ENCODE measurements around the gene ARHGEF19. TPM values are rescaled to one million over a fixed set of nuclear protein-coding genes. Genes with fewer than 3 reads are reported as not detected.
"Not testable (repeated sequence)": the region's sequence is repeated elsewhere in the genome, so short reads cannot be mapped to it uniquely, and the experiment has no call there.

ARHGEF19 gene
- total RNA-seq, 1 experiment from 2014 or later, result 1.6 TPM

DNA sequence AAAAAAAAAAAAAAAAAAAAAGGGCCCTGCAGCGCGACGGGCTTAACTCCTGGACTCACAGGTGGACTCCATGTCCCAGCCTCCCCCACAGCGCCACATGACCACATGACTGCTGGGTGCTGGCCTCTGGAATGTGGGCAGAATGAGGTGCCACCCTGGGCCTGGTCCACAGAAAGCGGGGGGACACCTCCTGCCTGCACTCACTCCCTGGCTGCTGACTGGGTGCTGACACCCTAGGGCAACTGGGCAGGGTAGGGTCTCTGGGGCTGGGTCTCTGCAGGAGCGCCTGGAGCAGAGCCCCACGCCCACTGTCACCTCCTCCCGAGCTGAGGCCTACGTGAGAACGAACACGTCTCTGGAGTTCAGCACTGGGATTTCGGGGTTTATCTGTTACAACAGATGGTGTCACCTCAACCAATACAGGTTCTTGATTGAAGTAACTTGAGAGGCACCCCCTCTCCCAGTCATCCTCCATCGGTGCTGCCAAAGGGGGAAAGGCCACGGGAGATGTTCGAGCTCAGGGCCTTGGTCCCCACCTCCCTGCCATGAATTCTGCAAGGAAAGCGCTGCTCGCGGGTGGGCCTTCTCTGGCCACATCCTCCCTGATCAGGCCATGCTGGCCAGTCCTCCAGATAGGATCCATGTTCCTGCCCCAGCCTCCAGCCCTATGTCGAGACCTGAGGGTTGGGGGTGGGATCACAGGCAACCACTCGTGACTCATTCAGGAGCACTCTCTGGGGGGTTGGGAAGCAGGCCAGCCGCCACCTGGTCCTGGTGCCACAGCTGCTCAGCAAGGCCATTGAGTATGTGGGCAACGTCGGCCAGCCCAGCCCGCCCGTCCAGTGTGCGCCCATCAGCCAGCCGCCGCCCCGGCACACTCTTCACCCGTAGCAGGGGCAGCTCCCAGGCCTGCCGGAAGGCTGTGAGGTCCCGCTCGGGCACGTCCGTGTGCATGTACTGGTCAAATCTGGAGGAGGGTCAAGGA is 19.2 kb upstream of the ARHGEF19 start:
- in situ Hi-C loops (cut with HindIII; ENCODE audit: low pct_unique_long_range_greater_than_20kb, low sequenced_read_pairs), result no loop called here
- no peak for DNase-seq (ENCODE audit: low read depth, low spot score)

DNA sequence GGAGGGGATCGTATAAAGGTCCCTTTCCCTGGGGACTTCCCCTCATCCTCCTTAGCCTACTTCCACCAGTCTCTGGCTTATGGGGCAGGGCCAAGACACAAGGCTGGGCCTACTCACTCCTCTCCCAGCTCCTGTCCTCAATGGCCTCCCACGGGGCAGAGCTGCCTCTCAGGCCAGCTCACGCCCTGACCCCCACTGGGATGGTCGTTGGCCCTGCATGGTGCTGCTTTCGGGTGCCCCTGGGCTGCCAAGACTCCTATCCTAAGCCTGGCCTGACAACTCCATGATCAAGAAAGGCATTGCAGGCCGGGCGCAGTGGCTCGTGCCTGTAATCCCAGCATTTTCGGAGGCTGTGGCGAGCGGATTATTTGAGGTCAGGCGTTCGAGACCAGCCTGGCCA is 18.3 kb upstream of the ARHGEF19 start:
- DNase-seq (ENCODE audit: low read depth, low spot score), result no peak
- in situ Hi-C loops (cut with HindIII; ENCODE audit: low pct_unique_long_range_greater_than_20kb, low sequenced_read_pairs), result no loop called here

DNA sequence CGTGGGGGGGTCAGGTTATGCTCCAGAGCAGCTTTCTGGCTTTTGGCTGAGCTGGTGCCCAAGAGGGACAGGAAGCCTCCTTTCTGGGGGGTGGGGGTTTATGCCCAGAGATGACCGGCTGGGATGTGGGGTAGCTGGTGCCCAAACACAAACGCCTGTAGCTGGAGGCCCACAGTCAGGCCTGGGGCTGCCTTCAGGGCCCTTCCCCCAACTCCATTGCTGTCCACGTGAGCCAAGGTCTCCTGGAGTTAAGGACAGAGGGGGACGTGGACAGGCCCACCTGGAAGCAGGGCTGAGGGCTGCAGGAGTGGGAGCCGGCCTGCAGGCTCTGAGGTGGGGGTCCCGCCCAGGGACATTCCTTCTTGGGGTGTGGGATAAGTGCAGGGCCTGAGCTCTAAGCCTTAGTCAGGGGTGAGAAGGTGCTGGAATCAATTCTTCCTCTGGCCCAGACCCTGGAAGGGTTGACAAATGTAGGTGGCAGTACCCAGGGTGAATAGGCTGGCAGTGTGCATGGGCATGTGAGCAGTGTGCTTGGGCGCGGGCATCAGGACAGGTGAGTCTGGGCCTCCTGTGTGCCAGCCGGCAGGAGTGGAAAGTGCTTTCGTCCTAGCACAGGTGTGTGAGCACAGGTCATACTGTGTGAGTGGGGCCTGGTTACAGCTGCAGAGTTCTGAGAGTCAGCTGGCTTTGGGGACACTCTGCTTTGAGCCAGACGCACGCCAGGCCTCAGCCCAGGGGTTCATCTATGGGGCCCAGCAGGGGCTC is 17.7 kb upstream of the ARHGEF19 start:
- in situ Hi-C loops (cut with HindIII; ENCODE audit: low pct_unique_long_range_greater_than_20kb, low sequenced_read_pairs), result no loop called here
- no peak for DNase-seq (ENCODE audit: low read depth, low spot score)

DNA sequence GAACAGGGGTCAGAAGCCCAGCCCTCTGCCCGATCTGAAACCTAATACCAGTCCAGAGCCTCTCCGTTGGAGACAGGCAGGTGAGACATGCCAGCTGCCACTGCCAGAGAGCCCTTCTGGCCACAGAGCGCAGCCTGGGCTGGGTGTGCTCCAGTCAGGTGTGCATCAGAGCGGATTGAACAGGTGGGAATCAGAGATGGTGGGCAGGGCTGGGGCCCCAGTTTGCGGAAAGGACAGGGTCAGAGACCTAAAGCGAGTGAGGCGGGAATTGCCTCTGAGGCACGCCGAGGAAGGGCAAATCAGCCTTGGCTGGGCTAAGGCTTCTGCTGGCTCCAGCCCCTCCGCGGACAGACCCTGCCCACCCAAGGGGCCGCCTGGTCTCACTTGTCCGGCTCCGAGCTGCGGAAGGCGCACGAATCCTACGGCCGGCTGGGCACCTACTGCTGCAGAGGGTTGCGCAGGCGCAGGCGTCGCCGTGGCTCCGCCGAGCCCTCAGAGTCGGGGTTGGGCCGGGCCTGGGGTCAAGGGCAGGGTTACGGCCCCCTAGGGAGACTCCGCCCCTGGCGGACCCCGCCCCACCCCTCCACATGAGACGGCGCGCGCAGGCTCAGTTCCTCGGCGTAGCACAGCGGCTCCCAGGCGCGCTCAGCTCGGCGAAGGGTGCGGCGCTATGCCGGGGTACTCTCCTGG is 14.2 kb upstream of the ARHGEF19 start:
- no peak for DNase-seq (ENCODE audit: low read depth, low spot score)
- in situ Hi-C loops (cut with HindIII; ENCODE audit: low pct_unique_long_range_greater_than_20kb, low sequenced_read_pairs), result no loop called here

DNA sequence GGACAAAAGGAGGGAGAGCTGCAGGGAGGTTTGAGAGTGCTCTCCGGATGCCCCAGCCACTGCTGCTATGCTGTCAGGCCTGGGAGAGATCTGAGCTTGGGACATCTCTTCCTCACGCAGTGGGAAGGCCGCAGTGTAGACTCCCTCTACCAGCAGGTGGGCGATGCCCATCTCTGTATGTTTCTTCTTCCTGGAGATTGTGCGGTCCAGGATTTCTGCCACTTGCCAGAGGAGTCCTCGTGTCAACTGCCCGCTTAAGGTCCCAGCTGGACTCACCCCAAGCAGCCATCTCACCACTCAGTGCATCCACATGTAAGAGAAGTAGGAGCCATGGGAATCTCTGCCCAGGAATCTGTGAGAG is 13.7 kb upstream of the ARHGEF19 start:
- in situ Hi-C loops (cut with HindIII; ENCODE audit: low pct_unique_long_range_greater_than_20kb, low sequenced_read_pairs), result no loop called here
- no peak for DNase-seq (ENCODE audit: low read depth, low spot score)

DNA sequence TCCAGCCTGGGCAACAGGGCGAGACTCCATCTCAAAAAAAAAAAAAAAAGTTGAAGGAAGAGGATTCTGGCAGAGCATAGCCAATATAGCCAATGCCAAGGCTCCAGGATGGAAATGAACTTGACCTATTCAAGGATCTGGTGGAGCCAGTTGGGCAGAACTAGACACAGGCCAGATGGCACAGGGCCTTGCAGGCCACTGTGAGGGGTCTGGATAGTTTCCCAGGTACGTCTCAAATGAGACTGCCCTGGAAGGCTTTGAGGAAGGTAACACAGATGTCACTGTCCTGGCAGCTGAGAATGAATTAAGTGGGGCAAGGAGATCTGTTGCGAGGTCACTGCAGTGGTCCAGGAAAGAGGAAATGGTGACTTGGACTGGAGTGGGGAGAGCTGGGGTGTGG is 12.0 kb upstream of the ARHGEF19 start:
- in situ Hi-C loops (cut with HindIII; ENCODE audit: low pct_unique_long_range_greater_than_20kb, low sequenced_read_pairs), result no loop called here

DNA sequence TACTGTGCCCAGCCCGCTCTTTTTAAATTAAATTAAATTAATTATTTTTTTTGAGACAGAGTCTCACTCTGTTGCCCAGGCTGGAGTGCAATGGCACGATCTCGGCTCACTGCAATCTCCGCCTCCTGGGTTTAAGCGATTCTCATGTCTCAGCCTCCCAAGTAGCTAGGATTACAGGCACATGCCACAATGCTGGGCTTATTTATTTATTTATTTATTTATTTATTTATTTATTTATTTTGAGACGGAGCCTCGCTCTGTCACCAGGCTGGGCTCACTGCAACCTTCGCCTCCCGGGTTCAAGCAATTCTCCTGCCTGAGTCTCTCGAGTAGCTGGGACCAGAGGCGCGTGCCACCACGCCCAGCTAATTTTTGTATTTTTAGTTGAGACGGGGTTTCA is 10.3 kb upstream of the ARHGEF19 start:
- in situ Hi-C loops (cut with HindIII; ENCODE audit: low pct_unique_long_range_greater_than_20kb, low sequenced_read_pairs); DNase-seq (ENCODE audit: low read depth, low spot score): not testable (repeated sequence)

More for the DNA sequence above, 12.0 kb upstream of the ARHGEF19 start:
- no peak for DNase-seq (ENCODE audit: low read depth, low spot score)

DNA sequence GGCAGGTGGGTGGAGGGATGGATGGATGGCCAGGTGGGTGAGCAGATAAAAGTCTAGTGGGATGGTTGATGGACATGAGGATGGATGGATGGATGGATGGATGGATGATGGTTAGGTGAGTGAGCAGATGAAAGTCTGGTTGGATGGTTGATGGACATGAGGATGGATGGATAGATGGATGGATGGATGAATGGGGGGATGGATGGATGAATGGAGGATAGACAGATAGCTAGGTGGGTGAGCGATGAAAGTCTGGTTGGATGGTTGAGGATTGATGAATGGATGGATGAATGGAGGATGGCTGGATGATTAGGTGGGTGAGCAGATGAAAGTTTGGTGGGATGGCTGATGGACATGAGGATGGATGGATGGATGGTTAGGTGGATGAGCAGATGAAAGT is 9.0 kb upstream of the ARHGEF19 start:
- no peak for DNase-seq (ENCODE audit: low read depth, low spot score)
- in situ Hi-C loops (cut with HindIII; ENCODE audit: low pct_unique_long_range_greater_than_20kb, low sequenced_read_pairs), result no loop called here

DNA sequence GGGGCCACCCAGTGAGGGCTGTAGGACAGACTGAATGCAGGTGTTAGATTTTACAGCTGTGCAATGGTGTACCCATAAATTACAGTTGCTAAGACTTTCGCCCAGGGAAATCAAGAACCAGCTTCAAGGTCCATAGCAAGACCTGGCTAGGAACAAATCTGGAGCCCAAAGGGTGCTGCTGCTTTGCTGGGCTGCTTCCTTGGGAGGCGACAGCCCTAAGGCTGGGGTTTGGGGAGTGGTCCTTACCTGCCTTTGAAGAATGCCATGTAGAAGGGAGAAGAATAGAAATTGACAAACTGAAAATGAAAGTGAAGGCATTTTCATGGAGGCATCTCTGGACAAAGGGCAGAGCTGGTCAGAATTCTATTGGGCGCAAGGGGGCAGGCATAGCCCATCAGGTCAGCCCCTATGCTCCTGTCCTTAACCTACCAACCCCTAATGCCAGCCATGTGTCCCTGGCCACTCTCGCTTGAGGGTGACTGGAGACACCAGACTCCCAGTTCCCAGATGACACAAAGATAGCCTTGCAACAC is 7.6 kb upstream of the ARHGEF19 start:
- in situ Hi-C loops (cut with HindIII; ENCODE audit: low pct_unique_long_range_greater_than_20kb, low sequenced_read_pairs), result no loop called here
- peak; percentile 23 for DNase-seq (ENCODE audit: low read depth, low spot score)

DNA sequence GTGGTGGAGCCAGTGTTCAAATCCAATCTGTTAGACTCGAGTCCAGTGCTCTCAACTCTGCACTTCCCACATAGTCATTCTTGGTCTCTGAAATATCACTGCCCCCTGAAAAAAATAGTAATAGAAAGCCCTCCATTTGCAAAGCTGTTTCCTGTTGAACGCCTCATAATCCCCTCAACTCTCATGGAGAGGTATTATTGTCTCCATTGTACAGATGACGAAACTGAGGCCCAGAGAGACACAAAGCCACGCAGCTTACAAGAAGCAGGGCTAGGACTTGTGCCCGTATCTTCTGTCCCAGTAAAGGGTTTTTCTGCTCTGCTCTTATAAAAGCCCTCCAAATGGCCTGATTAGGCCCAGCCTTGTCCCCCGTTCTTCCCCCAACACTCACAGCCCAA is 6.2 kb upstream of the ARHGEF19 start:
- DNase-seq (ENCODE audit: low read depth, low spot score), result no peak
- in situ Hi-C loops (cut with HindIII; ENCODE audit: low pct_unique_long_range_greater_than_20kb, low sequenced_read_pairs), result no loop called here

DNA sequence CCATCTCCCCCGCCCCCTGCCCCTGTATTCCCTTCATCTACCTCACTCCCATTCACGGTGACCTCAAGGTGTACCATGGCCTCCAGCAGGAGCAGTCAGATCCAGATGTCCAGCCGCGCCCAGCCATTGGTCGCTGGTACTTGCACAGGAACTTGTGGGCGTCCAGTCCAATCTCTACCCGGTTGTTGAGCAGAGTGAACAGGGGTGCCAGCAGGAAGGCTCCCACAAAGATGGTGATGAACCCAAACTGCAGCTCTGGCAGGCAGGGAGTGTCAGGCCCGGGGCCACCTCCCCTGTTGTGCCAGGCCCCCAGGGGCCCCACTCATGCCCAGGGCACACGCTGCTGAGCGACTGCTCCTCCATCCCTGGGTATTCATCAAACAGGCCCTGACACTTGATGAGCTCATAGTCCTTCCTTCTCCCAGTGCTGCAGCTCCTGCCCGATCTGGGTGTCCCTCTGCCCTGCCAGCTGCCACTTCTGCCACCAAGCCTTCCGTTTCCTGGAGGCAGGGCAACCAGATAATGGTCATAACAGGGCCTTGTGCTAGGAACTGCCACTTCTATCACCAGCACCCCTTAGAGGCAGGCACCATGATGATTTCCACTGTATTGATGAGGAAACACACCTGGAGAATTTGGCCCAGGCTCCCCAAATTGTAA is 5.7 kb upstream of the ARHGEF19 start:
- in situ Hi-C loops (cut with HindIII; ENCODE audit: low pct_unique_long_range_greater_than_20kb, low sequenced_read_pairs), result no loop called here
- no peak for DNase-seq (ENCODE audit: low read depth, low spot score)

DNA sequence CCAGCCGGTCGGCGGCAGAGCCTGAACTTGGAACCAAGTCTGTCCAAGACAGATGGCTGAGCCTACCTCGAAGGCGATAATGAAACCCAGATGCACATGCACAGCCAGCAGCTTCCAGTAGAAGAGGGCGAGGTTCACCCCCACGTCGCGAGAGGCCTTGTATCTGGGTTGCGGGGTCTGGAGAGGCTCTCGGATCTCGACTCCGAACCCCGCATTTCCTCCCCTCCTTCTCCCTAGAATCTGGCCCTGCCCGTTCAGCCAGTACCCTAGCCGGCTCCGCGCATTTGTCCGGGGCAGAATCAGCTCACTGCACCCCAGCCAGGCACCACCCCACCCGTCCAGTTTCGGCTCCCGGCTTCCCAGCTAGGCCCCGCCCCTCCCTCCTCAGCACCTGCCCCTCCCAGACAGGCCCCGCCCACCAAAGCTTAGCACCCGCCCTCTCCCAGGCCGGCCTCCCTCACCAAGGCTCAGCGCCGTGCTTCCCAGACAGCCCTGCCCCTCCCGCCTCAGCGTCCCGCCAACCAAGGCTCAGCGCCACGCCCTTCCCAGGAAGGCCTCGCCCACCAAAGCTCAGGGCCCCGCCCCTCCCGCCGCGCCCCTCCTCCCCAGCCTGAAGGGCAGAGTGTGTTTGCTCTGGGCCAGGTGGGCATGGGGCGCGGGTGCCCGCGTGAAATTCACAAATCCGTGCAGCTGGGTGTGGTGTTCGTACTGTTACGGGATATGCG is 4.8 kb upstream of the ARHGEF19 start:
- in situ Hi-C loops (cut with HindIII; ENCODE audit: low pct_unique_long_range_greater_than_20kb, low sequenced_read_pairs), result no loop called here
- DNase-seq (ENCODE audit: low read depth, low spot score), result peak; percentile 82

DNA sequence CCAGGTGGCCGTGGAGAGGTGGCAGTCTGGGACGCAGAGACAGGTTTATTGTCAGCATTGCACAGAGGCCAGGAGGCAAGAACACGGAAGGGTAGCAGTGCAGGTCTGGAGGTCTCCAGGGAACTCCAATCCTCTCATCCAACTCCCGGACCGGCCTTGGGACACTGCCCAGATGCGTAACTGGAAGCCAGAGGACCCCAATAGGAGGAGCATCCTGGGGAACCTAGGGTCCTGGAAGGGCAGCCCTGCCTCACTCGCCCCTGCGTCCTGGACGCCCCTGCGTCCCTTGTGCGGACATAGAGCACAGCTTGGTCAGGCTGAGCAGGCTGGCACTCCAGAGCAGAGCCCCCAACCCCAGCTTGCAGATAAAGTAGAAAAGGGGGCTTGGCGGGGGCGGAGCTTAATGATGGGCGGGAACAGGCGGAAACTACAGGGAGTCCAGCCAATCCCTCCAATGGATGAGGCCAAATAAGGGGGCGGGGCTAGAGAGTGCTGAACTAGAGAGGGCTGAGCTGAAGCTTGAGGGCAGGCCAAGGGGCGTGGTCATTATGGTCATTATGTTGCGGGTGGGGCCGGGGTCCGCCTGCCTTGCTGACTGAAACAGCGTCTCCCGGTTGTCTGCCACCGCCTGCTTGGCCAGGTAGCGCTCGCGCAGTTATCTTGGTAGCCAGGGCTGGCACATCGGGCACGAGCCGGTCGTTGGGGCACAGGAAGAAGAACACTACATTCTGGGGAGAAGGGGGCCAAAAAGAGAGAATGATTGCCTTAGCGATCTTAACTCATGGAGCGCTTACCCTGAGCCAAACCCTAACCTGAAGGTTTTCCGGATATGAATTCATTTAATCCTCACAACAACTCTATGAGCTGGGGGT is 3.7 kb upstream of the ARHGEF19 start:
- peak; percentile 31 for DNase-seq (ENCODE audit: low read depth, low spot score)
- in situ Hi-C loops (cut with HindIII; ENCODE audit: low pct_unique_long_range_greater_than_20kb, low sequenced_read_pairs), result no loop called here

DNA sequence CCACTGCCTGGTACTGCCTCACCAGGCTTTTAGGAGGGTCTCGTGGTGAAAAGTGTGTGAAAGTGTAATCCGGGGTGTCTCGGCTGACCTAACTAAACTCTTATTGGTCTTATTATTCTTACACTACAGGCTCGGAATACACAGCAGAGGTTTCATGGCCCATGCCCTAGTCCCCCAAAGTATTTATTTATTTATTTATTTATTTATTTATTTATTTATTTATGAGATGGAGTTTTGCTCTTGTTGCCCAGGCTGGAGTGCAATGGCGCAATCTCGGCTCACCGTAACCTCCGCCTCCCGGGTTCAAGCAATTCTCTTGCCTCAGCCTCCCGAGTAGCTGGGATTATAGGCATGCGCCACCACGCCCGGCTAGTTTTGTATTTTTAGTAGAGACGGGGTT is 2.8 kb upstream of the ARHGEF19 start:
- in situ Hi-C loops (cut with HindIII; ENCODE audit: low pct_unique_long_range_greater_than_20kb, low sequenced_read_pairs); DNase-seq (ENCODE audit: low read depth, low spot score): not testable (repeated sequence)

DNA sequence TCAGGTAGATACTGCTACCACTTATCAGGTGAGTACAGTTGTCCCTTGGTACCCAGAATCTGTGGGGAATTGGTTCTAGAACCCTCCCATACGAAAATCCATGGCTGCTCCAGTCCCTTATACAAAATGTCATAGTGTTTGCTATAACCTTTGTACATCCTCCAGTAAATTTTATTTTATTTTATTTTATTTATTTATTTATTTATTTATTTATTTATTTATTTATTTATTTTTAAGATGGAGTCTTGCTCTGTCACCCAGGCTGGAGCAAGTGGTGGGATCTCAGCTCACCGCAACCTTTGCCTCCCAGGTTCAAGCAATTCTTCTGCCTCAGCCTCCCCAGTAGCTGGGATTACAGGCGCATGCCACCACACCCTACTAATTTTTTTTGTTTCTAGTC is 1.1 kb upstream of the ARHGEF19 start:
- in situ Hi-C loops (cut with HindIII; ENCODE audit: low pct_unique_long_range_greater_than_20kb, low sequenced_read_pairs); DNase-seq (ENCODE audit: low read depth, low spot score): not testable (repeated sequence)

DNA sequence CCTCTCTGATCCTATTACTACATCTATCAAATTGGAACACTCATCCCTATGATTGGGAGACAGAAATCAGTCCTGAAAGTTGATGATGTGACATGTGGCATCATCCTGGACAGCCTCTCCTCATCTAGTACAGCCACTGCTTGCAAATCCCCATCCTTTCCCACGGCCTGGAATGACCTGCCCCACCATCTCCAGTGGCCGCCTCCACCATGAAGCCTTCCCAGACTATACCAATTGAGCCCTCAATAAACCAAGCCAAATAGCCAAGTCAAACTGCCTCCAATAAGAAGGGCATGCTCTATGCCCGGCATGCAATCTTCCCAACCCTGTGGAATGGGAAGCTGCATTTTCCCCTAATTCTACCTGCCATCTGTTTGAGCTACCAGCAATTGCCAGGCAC is 561 bp upstream of the ARHGEF19 start:
- in situ Hi-C loops (cut with HindIII; ENCODE audit: low pct_unique_long_range_greater_than_20kb, low sequenced_read_pairs), result no loop called here
- DNase-seq (ENCODE audit: low read depth, low spot score), result no peak

Measured in SK-MEL-5 (cell line).